ENCODE results near the gene PIAS1. TPM values are rescaled to one million over a fixed set of nuclear protein-coding genes. Genes with fewer than 3 reads are reported as not detected.
A peak's percentile ranks its signal among the peaks of the same experiment; 100 is the strongest.

The PIAS1 gene
- total RNA-seq, 2 donors from 2014 or later, result 24.1 to 63.3 TPM

- H3K4me1 ChIP-seq, result peaks cover 16% of the 10 kb centered on the region
- ATAC-seq (no peak), DNase-seq (no peak)
- intact Hi-C loops (cut with DNase I), result no loop called here
- H3K36me3 ChIP-seq (replicated peaks in 1 of 2; ENCODE audit: insufficient read depth in 1 of 2, low read depth in 2 of 2), result no peaks in the 10 kb centered on the region
- peaks cover 0 to 6% (median 0%) of the 10 kb centered on the region in 3 donors for H3K9me3 ChIP-seq
- H3K27ac ChIP-seq, result no peak overlapping the region
- H3K27me3 ChIP-seq, result no peaks in the 10 kb centered on the region
- no peak overlapping the region for H3K4me3 ChIP-seq
- no peak for TF ChIP-seq POLR2A (IDR thresholded peaks at IDR 0.05)
- no peak for TF ChIP-seq CTCF (IDR thresholded peaks at IDR 0.05)
Observed at GRCh38 chr15:68097029-68097428, 42.9 kb downstream of the PIAS1 start.

- DNase-seq (no peak), ATAC-seq (no peak)
- intact Hi-C loops (cut with DNase I), result no loop called here
- Histone ChIP-seq H3K27ac (no peak overlapping the region), H3K27me3 (no peaks in the 10 kb centered on the region), H3K36me3 (replicated peaks in 1 of 2; ENCODE audit: insufficient read depth in 1 of 2, low read depth in 2 of 2) (no peaks in the 10 kb centered on the region), H3K4me1 (peaks cover 15% of the 10 kb centered on the region), H3K9me3 (peaks cover 0 to 6% (median 0%) of the 10 kb centered on the region in 3 donors), H3K4me3 (no peak overlapping the region)
- 53 to 83% methylated on average over 1 of the region's 1 CpG for WGBS, 2 donors
- TF ChIP-seq POLR2A (IDR thresholded peaks at IDR 0.05) (no peak), CTCF (IDR thresholded peaks at IDR 0.05) (no peak)
Observed at GRCh38 chr15:68098465-68098864, 44.4 kb downstream of the PIAS1 start.

GRCh38 chr15:68100194-68100593 is 46.1 kb downstream of the PIAS1 start:
- intact Hi-C loops (cut with DNase I), result no loop called here
- ATAC-seq (no peak), DNase-seq (no peak)
- no peak overlapping the region for H3K4me3 ChIP-seq
- peaks cover 0 to 6% (median 0%) of the 10 kb centered on the region in 3 donors for H3K9me3 ChIP-seq
- H3K27ac ChIP-seq, result no peak overlapping the region
- H3K27me3 ChIP-seq, result no peaks in the 10 kb centered on the region
- WGBS, 2 donors, result 73 to 82% methylated on average over 2 of the region's 2 CpGs
- peaks cover under 1% of the 10 kb centered on the region for H3K4me1 ChIP-seq
- H3K36me3 ChIP-seq (replicated peaks in 1 of 2; ENCODE audit: insufficient read depth in 1 of 2, low read depth in 2 of 2), result no peaks in the 10 kb centered on the region
- TF ChIP-seq CTCF (IDR thresholded peaks at IDR 0.05), result no peak
- no peak for TF ChIP-seq POLR2A (IDR thresholded peaks at IDR 0.05)

- ATAC-seq, result no peak
- DNase-seq, result no peak
- Histone ChIP-seq H3K4me3 (no peak overlapping the region), H3K4me1 (peaks cover 25% of the 10 kb centered on the region), H3K27ac (no peak overlapping the region), H3K36me3 (replicated peaks in 1 of 2; ENCODE audit: insufficient read depth in 1 of 2, low read depth in 2 of 2) (no peaks in the 10 kb centered on the region), H3K9me3 (no peaks in the 10 kb centered on the region), H3K27me3 (no peaks in the 10 kb centered on the region)
- 97% methylated on average over 6 of the region's 6 CpGs for WGBS, 2 donors
- intact Hi-C loops (cut with DNase I), result no loop called here
- TF ChIP-seq CTCF (IDR thresholded peaks at IDR 0.05) (no peak), POLR2A (IDR thresholded peaks at IDR 0.05) (no peak)
Observed at GRCh38 chr15:68103603-68104002, 49.5 kb downstream of the PIAS1 start.

GRCh38 chr15:68106656-68107055 is 52.5 kb downstream of the PIAS1 start:
- ATAC-seq (peak; percentile 68), DNase-seq (no peak)
- no peak overlapping the region for H3K4me3 ChIP-seq
- H3K9me3 ChIP-seq, result no peaks in the 10 kb centered on the region
- no peaks in the 10 kb centered on the region for H3K27me3 ChIP-seq
- intact Hi-C loops (cut with DNase I), result no loop called here
- H3K36me3 ChIP-seq (replicated peaks in 1 of 2; ENCODE audit: insufficient read depth in 1 of 2, low read depth in 2 of 2), result no peaks in the 10 kb centered on the region
- peak overlapping the region; percentile 13 to 56 (median 48) for H3K27ac ChIP-seq
- 66 to 68% methylated on average over 4 of the region's 4 CpGs for WGBS, 2 donors
- H3K4me1 ChIP-seq, result peaks cover 35% of the 10 kb centered on the region
- no peak for TF ChIP-seq POLR2A (IDR thresholded peaks at IDR 0.05)
- TF ChIP-seq CTCF (IDR thresholded peaks at IDR 0.05), result no peak

All from body of pancreas (tissue), 4 donors.